ENCODE data around the gene AK5. TPM values are rescaled to one million over a fixed set of nuclear protein-coding genes. Genes with fewer than 3 reads are reported as not detected.

AK5 gene
- total RNA-seq, 1 experiment from 2014 or later: 3.8 TPM

- H2AFZ ChIP-seq (ENCODE audit: low read length): no peak overlapping the region
- H3K4me3 ChIP-seq (ENCODE audit: low read length): no peak overlapping the region
- CTCF ChIA-PET: interaction anchor here (0.6 to 1.0 kb wide), 3 partner anchors 25 to 254 kb away, joined by 3 read pairs; partner anchors contain the start of gene PIGK
- H3K36me3 ChIP-seq (ENCODE audit: low read depth, low read length): no peaks in the 10 kb centered on the region
- H3K9me3 ChIP-seq (ENCODE audit: low read length): no peaks in the 10 kb centered on the region
- BruUV-seq (replicated peaks): no TSS peak
- H3K27ac ChIP-seq (ENCODE audit: low read length): peak overlapping the region; percentile 0; the same call in 1 of the 2 replicates
- H3K4me2 ChIP-seq (ENCODE audit: low read length): peak overlapping the region; percentile 1
- H3K4me1 ChIP-seq (ENCODE audit: insufficient read depth, low read length): peaks cover 18% of the 10 kb centered on the region
- DNase-seq: peak; percentile 93
- peak; percentile 96 for ATAC-seq
- H3K27me3 ChIP-seq (ENCODE audit: low read length): no peaks in the 10 kb centered on the region
- H3K9ac ChIP-seq (ENCODE audit: low read length): no peak overlapping the region
- POLR2A ChIA-PET (ENCODE audit: unreplicated experiment): no interaction called here
- intact Hi-C loops (cut with micrococcal nuclease): no loop called here
- no peaks in the 10 kb centered on the region for H4K20me1 ChIP-seq (ENCODE audit: low read length)
- H3K79me2 ChIP-seq (ENCODE audit: low read length): no peaks in the 10 kb centered on the region
- H3F3A ChIP-seq (ENCODE audit: low read length, unreplicated experiment): no peaks in the 10 kb centered on the region
- no peaks in the 10 kb centered on the region for H3K9me2 ChIP-seq (replicated peaks; ENCODE audit: low read length)
- no peak for TF ChIP-seq CTCF (conservative IDR thresholded peaks at IDR 0.05; ENCODE audit: low read depth, low read length)
- TF ChIP-seq EZH2phosphoT487 (IDR thresholded peaks at IDR 0.05; ENCODE audit: borderline replicate concordance, low read length): no peak
- TF ChIP-seq EZH2 (IDR thresholded peaks at IDR 0.05; ENCODE audit: low read length, unreplicated experiment): no peak
Measured at GRCh38 chr1:77473690-77474089, 191.9 kb downstream of the AK5 start.

- intact Hi-C loops (cut with micrococcal nuclease): no loop called here
- H3K4me3 ChIP-seq (ENCODE audit: low read length): no peak overlapping the region
- no peaks in the 10 kb centered on the region for H3K27me3 ChIP-seq (ENCODE audit: low read length)
- DNase-seq: no peak
- no peaks in the 10 kb centered on the region for H3K9me2 ChIP-seq (replicated peaks; ENCODE audit: low read length)
- H3K4me2 ChIP-seq (ENCODE audit: low read length): no peak overlapping the region
- TF ChIP-seq EZH2 (IDR thresholded peaks at IDR 0.05; ENCODE audit: low read length, unreplicated experiment) (no peak), EZH2phosphoT487 (IDR thresholded peaks at IDR 0.05; ENCODE audit: borderline replicate concordance, low read length) (no peak), CTCF (conservative IDR thresholded peaks at IDR 0.05; ENCODE audit: low read depth, low read length) (no peak)
- ChIA-PET POLR2A (ENCODE audit: unreplicated experiment) (no interaction called here), CTCF (no interaction called here)
- no peaks in the 10 kb centered on the region for H3F3A ChIP-seq (ENCODE audit: low read length, unreplicated experiment)
- no peak overlapping the region for H3K9ac ChIP-seq (ENCODE audit: low read length)
- H3K27ac ChIP-seq (ENCODE audit: low read length): no peak overlapping the region
- H4K20me1 ChIP-seq (ENCODE audit: low read length): no peaks in the 10 kb centered on the region
- no peaks in the 10 kb centered on the region for H3K79me2 ChIP-seq (ENCODE audit: low read length)
- H3K9me3 ChIP-seq (ENCODE audit: low read length): no peaks in the 10 kb centered on the region
- no TSS peak for BruUV-seq (replicated peaks)
- H3K36me3 ChIP-seq (ENCODE audit: low read depth, low read length): no peaks in the 10 kb centered on the region
- ATAC-seq: no peak
- peaks cover 18% of the 10 kb centered on the region for H3K4me1 ChIP-seq (ENCODE audit: insufficient read depth, low read length)
- no peak overlapping the region for H2AFZ ChIP-seq (ENCODE audit: low read length)
Measured at GRCh38 chr1:77475641-77476040, 193.8 kb downstream of the AK5 start.

- ChIA-PET CTCF (no interaction called here), POLR2A (ENCODE audit: unreplicated experiment) (no interaction called here)
- H4K20me1 ChIP-seq (ENCODE audit: low read length): no peaks in the 10 kb centered on the region
- TF ChIP-seq CTCF (conservative IDR thresholded peaks at IDR 0.05; ENCODE audit: low read depth, low read length) (no peak), EZH2phosphoT487 (IDR thresholded peaks at IDR 0.05; ENCODE audit: borderline replicate concordance, low read length) (no peak), EZH2 (IDR thresholded peaks at IDR 0.05; ENCODE audit: low read length, unreplicated experiment) (no peak)
- intact Hi-C loops (cut with micrococcal nuclease): no loop called here
- no peaks in the 10 kb centered on the region for H3K9me2 ChIP-seq (replicated peaks; ENCODE audit: low read length)
- BruUV-seq (replicated peaks): no TSS peak
- H3F3A ChIP-seq (ENCODE audit: low read length, unreplicated experiment): no peaks in the 10 kb centered on the region
- DNase-seq: no peak
- no peak overlapping the region for H3K4me2 ChIP-seq (ENCODE audit: low read length)
- H3K79me2 ChIP-seq (ENCODE audit: low read length): no peaks in the 10 kb centered on the region
- no peaks in the 10 kb centered on the region for H3K27me3 ChIP-seq (ENCODE audit: low read length)
- H3K27ac ChIP-seq (ENCODE audit: low read length): no peak overlapping the region
- H3K36me3 ChIP-seq (ENCODE audit: low read depth, low read length): no peaks in the 10 kb centered on the region
- no peak overlapping the region for H3K9ac ChIP-seq (ENCODE audit: low read length)
- ATAC-seq: no peak
- H3K4me3 ChIP-seq (ENCODE audit: low read length): no peak overlapping the region
- no peak overlapping the region for H2AFZ ChIP-seq (ENCODE audit: low read length)
- H3K9me3 ChIP-seq (ENCODE audit: low read length): no peaks in the 10 kb centered on the region
- H3K4me1 ChIP-seq (ENCODE audit: insufficient read depth, low read length): peaks cover 18% of the 10 kb centered on the region
Measured at GRCh38 chr1:77476475-77476874, 194.7 kb downstream of the AK5 start.
